Left kidney (tissue), 8 donors: ENCODE data around the gene FAM120B. TPM values are rescaled to one million over a fixed set of nuclear protein-coding genes. Genes with fewer than 3 reads are reported as not detected.
A peak's percentile ranks its signal among the peaks of the same experiment; 100 is the strongest.
"Not testable (repeated sequence)": the region's sequence is repeated elsewhere in the genome, so short reads cannot be mapped to it uniquely, and the experiment has no call there.

ENCODE experiments used
- DNase-seq: peaks from one replicate; pipeline ENCODE4 v3.0.0-alpha.2; 2013
- long read RNA-seq, 8 donors: transcript quantifications; one replicate each; lab custom pipeline, GENCODE V29; 2026
- polyA plus RNA-seq: library from polyadenylated mRNA; unstranded; fragments of 120-200 nt; gene quantifications from one replicate; pipeline ENCODE4 v1.2.1, GENCODE V29; 2013; ENCODE audit not compliant: insufficient read length

The FAM120B gene, protein sequence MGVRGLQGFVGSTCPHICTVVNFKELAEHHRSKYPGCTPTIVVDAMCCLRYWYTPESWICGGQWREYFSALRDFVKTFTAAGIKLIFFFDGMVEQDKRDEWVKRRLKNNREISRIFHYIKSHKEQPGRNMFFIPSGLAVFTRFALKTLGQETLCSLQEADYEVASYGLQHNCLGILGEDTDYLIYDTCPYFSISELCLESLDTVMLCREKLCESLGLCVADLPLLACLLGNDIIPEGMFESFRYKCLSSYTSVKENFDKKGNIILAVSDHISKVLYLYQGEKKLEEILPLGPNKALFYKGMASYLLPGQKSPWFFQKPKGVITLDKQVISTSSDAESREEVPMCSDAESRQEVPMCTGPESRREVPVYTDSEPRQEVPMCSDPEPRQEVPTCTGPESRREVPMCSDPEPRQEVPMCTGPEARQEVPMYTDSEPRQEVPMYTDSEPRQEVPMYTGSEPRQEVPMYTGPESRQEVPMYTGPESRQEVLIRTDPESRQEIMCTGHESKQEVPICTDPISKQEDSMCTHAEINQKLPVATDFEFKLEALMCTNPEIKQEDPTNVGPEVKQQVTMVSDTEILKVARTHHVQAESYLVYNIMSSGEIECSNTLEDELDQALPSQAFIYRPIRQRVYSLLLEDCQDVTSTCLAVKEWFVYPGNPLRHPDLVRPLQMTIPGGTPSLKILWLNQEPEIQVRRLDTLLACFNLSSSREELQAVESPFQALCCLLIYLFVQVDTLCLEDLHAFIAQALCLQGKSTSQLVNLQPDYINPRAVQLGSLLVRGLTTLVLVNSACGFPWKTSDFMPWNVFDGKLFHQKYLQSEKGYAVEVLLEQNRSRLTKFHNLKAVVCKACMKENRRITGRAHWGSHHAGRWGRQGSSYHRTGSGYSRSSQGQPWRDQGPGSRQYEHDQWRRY
- 39.9 TPM for polyA plus RNA-seq
- long read RNA-seq, donor 1, full-length matches to known transcripts, result 3 of 27 reads
- long read RNA-seq, donor 1, partial matches to known transcripts, result 24 of 27 reads
- long read RNA-seq, donor 1, other reads (novel, unspliced or antisense), result 0 of 27 reads
- long read RNA-seq, donor 2, full-length matches to known transcripts, result 4 of 14 reads
- long read RNA-seq, donor 2, partial matches to known transcripts, result 10 of 14 reads
- long read RNA-seq, donor 2, other reads (novel, unspliced or antisense), result 0 of 14 reads
- long read RNA-seq, donor 3, full-length matches to known transcripts, result 2 of 17 reads
- long read RNA-seq, donor 3, partial matches to known transcripts, result 15 of 17 reads
- long read RNA-seq, donor 3, other reads (novel, unspliced or antisense), result 0 of 17 reads
- long read RNA-seq, donor 4, partial matches to known transcripts, result 0 of 1 reads
- long read RNA-seq, donor 4, other reads (novel, unspliced or antisense), result 0 of 1 reads
- long read RNA-seq, donor 5, full-length matches to known transcripts, result 8 of 15 reads
- long read RNA-seq, donor 5, partial matches to known transcripts, result 7 of 15 reads
- long read RNA-seq, donor 5, other reads (novel, unspliced or antisense), result 0 of 15 reads
- long read RNA-seq, donor 6, full-length matches to known transcripts, result 1 of 24 reads
- long read RNA-seq, donor 6, partial matches to known transcripts, result 23 of 24 reads
- long read RNA-seq, donor 6, other reads (novel, unspliced or antisense), result 0 of 24 reads
- long read RNA-seq, donor 7, full-length matches to known transcripts, result 8 of 24 reads
- long read RNA-seq, donor 7, partial matches to known transcripts, result 16 of 24 reads
- long read RNA-seq, donor 7, other reads (novel, unspliced or antisense), result 0 of 24 reads
- long read RNA-seq, donor 8, full-length matches to known transcripts, result 3 of 10 reads
- long read RNA-seq, donor 8, partial matches to known transcripts, result 7 of 10 reads
- long read RNA-seq, donor 8, other reads (novel, unspliced or antisense), result 0 of 10 reads

DNA sequence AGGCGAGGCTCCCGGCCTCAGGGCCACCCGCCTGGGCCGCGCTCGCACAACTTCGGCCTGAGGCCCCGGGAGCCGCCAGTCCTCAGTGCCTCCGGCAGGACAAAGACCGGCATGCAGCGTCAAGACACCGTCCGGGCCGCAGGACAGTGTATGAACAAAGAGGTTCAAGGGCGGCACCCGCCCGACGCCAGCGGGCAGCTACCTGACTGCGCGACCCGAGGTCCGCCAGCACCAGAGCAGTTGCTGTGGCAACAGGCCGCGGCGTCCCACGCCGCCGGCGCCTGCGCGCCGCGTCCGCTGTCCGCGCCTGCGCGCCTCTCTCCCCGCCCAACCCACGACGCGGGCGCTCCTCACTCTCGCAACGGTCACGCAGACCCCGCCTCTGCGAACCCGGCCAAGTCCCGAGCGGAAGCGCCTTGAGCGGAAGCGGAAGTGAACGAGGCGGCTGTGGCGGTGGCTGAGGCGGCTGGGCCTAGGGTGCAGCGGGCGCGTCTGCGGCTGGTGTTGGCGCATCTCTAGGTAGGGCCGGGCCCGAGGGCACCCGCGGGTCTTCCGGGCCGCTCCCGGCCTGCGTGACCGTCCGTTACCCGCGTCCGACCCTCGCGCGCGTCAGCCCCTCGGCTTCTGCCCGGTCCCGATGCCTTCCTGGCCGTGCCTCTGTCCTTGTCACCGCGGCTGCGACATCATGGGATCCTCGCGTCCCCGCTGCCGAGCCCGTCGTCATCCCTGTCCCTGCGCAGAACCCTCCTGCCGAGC is at the start of gene FAM120B:
TSS of gene FAM120B (plus strand) at position 435 of the 756 bp plus-strand sequence. CDS start 10,633 bp downstream, outside the sequence.
- peak; percentile 94 for DNase-seq

GRCh38 chr6:170257376-170257775 is 49.2 kb upstream of the FAM120B start:
- no peak for DNase-seq

GRCh38 chr6:170258407-170258806 is 48.2 kb upstream of the FAM120B start:
- DNase-seq, result no peak

- DNase-seq, result no peak
These were observed 47.3 kb upstream of the FAM120B start for GRCh38 chr6:170259278-170259677.

DNA sequence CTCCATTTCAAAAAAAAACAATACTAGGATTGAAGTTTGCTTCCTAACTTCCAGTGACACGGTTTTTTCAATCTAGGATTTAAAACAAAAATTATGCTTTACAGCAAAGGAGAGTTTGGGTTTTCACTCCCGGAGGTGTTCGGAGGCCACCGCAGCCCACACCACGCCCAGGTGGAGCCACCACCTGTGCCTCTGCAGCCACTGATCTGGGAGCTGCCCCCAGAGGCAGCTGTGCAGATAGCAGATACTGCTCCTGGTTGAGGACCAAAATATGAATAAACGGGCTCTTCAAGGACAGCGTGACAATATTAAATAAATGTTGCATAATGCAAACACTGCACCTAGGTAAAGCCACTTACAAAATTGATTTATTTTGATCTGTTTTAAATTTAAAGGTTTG is 45.9 kb upstream of the FAM120B start:
- DNase-seq, result no peak

DNA sequence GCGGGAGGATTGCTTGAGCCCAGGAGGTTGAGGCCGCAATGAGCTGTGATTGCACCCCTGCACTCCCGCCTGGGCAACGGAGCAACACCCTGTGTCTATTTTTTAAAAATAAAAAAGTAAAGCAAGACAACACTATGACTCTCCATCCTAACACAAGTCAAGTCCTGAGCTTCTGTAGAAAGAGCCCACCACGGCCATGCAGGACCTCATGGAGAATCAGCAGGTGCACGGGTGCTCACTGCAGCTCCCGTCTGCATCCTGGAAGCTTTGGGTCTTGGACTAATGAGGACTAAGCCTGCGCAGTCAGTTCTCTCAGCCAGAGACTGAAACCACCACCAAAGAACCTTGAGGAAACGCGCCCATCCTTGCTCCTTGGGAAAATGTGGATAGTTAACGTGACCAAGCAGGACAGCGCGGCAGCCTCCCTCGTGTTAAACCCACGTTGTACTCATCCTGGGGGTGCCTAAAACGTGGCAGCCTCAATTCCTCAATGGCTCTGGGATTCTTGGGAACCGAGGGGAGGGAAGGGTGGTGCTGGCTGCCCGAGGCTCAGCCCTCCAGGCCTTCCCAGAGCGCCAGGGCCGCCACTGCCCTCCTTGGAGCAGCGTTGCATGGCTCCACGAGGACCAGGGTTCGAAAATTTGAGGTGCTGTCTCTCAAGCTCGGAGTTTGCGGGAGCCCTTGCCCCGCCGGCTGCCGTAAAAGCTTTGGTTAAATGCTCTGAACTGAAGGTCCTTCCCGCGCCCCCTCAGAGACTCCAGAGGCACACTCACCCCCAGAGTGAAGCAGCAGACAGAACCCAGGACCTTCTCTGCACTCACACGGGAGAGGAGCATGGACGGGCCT is 44.7 kb upstream of the FAM120B start:
- no peak for DNase-seq

DNA sequence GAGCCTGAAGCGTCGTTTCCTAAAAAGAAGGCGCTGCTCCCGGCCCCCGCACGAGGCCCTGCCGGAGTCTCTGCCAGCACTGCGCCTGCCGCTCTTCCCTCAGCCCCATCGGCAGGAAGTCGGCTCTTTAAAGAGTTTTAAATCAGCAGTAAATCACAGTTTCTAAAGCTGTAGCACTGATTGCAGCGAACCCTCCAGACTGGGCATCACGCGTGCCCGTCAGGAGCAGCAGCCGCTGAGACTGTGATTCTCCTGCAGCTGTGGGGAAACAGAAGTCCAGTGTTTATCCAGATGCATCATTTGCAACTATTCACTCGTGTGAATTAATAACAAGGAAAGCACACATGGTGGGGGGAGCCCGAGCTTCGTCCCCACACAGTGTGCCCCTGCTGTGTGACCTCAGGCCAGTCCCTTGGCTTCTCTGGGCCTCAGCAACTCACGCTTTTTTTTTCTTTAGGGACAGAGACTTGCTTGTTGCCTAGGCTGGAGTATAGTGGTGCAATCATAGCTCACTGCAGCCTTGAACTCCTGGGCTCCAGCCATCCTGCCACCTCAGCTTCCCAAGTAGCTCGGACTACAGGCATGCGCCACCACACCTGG is 44.0 kb upstream of the FAM120B start:
- no peak for DNase-seq

DNA sequence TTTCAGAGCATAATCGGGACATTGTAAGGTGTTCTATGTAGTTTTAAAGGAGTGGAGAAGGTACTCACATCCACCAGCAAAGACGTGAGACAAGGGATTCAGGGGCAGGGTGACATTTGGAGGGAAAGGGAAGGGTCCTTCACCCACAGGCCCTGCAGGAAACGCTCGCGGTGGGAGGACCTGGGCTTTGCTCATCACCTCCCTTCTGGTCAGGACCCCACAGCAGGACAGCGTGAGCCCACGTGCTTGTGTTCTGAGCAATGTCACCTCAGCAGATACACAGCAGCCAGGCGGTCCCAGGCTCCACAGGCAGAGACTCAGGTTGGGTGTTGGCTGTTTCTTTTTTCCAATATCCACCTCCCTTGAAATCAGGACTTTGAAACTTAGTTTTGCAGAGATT is 43.1 kb upstream of the FAM120B start:
- no peak for DNase-seq

GRCh38 chr6:170264086-170264485 is 42.5 kb upstream of the FAM120B start:
- no peak for DNase-seq

DNA sequence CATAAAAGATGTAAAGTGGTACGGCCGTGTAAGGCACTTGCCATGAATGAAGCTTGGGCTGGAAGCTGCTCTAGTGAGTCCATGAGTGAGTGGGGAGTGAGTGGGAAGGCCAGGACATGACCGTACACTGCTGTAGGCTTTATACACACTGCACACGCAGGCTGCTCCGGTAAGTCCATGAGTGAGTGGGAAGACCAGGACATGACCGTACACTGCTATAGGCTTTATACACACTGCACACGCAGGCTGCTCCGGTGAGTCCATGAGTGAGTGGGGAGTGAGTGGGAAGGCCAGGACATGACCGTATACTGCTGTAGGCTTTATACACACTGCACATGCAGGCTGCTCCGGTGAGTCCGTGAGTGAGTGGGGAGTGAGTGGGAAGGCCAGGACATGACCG is 41.9 kb upstream of the FAM120B start:
- DNase-seq, result not testable (repeated sequence)

DNA sequence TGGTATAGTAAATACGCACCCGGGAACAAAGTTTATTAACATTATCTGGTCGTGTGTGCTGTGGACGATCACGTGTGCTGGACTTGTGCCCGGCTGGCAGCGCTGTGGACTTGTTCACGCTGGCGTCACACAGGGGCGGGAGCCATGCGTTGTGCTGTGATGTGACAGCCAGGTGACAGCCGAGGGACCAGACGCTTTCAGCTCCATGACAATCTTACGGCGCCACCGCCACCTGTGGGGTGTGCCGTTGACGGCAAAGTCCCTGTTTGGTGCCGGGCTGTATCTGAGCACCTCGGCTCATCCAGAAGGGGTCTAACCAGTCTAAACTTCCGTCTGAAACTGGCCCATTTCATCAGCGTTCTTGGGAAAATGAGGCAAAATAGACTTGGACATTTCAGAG is 40.9 kb upstream of the FAM120B start:
- no peak for DNase-seq

DNA sequence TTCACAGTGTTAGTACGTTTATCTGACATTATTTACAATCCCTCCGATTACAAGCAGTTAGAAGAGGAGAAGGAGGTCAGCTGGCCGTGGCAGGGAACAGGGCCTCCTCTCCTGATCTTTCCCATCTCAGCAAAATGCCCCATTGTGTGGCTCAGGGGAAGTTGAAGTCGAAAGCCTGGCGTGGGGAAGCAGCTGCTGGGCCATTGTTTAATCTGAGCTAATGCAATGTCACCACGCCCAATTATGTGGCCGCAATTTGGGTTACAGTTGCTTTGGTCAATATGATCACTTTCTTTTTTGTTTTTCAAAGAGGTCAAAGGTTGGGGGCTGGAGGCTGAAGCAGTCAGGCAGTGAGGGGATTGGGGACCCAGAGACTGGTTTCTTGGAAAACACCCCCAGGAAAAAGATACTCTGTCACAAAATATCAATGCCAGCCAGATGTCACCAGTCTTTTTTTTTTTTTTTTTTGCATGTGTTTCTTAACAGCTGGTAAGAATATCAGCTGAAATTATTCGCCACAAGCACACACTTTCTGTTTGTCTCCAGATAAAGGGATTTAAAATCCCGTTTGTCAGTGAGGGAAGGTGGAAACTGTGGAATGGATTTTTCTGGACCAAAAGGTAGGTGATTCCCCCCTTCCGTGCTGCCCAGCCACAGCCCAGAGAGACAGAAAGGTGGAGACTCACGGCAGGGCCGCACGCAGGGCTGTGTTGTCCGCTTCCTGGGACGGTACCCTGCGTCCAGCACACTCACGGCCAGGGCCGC is 40.3 kb upstream of the FAM120B start:
- DNase-seq, result no peak

- no peak for DNase-seq
These were observed 38.9 kb upstream of the FAM120B start for GRCh38 chr6:170267688-170268087.

GRCh38 chr6:170268216-170269129 is 38.1 kb upstream of the FAM120B start:
- no peak for DNase-seq

DNA sequence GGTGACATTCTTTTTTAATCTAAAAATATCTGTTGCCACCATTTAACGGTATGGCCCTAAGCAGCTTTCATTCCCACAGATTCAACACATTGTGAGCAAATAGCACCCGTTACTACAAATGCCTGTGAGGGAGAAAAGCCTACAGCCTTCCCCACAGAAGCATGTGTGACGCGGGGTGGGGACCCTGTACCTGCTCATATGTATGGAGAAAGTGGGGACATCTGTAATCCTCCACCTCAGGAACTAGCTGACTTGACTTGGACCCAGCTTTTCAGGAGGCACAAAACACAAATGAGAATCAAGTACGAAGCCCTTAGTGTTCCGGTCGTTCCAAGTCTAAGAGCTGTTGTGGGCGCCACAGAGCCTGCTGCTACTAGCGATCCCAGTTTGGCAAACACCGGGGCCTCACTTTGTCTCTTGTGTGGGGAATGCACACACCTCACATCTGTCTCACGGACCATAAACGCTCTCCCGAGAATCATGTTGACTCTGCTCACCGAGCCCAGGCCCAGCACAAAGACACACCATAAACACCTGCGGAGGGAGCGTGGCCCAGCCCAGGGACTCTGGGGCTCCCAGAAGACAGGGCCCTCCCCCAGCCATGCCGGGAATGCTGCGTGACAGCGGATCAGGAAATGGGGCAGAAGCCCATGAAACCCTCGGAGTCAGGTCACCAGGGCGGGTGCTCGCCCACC is 37.3 kb upstream of the FAM120B start:
- DNase-seq, result no peak
